Measurements from ENCODE around the gene USP37.

- TF ChIP-seq CTCF (IDR thresholded peaks at IDR 0.05; ENCODE audit: borderline replicate concordance, extremely low read depth, low read length, poor library complexity, severe bottlenecking): no peak
- TF ChIP-seq EZH2 (IDR thresholded peaks at IDR 0.05; ENCODE audit: borderline replicate concordance, low read depth, low read length, severe bottlenecking): no peak
Observed at GRCh38 chr2:218615868-218616315, 47.7 kb upstream of the USP37 start.

Measured in DND-41 (cell line).